ENCODE data around the gene EXOSC7. TPM values are rescaled to one million over a fixed set of nuclear protein-coding genes. Genes with fewer than 3 reads are reported as not detected.
"Not testable (repeated sequence)": the region's sequence is repeated elsewhere in the genome, so short reads cannot be mapped to it uniquely, and the experiment has no call there.

Gene EXOSC7
- total and polyA plus RNA-seq, 4 donors, result 15.5 to 27.2 (median 21.7) TPM

DNA sequence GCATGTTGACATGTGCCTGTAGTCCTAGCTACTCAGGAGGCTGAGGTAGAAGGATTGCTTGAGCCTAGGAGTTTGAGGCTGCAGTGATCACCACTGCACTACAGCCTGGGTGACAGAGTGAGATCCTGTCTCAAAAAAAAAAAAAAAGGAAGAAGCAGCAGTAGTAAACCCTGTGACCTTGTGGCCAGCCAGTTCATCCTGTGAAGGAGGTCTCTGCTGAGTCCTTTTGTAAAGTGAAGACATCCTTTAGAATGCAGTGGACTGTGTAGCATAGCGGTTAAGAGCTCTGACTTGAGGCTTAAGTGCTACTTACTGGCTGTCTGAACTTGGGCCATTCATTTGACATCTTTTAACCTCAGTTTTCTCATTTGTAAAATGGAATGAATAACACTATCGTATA lies 8.3 kb downstream of the EXOSC7 start:
- no peak overlapping the region for H3K27ac ChIP-seq (ENCODE audit: low read depth in 1 of 2, low read length in 2 of 2)
- WGBS, result 94% methylated on average over 2 of the region's 2 CpGs
- no peak overlapping the region for H3K4me3 ChIP-seq (ENCODE audit: low read depth in 1 of 3, low read length in 3 of 3)
- H3K36me3 ChIP-seq (ENCODE audit: control insufficient read depth in 4 of 4, insufficient read depth in 3 of 4, low read depth in 1 of 4, low read length in 3 of 4), result peaks cover 0 to 4% (median 0%) of the 10 kb centered on the region in 4 donors
- TF ChIP-seq NR2F2 (IDR thresholded peaks at IDR 0.05), result no peak
- TF ChIP-seq HNF4G (IDR thresholded peaks at IDR 0.05), result no peak
- TF ChIP-seq FOXA1 (IDR thresholded peaks at IDR 0.05), result no peak
- TF ChIP-seq, protein P1, sequence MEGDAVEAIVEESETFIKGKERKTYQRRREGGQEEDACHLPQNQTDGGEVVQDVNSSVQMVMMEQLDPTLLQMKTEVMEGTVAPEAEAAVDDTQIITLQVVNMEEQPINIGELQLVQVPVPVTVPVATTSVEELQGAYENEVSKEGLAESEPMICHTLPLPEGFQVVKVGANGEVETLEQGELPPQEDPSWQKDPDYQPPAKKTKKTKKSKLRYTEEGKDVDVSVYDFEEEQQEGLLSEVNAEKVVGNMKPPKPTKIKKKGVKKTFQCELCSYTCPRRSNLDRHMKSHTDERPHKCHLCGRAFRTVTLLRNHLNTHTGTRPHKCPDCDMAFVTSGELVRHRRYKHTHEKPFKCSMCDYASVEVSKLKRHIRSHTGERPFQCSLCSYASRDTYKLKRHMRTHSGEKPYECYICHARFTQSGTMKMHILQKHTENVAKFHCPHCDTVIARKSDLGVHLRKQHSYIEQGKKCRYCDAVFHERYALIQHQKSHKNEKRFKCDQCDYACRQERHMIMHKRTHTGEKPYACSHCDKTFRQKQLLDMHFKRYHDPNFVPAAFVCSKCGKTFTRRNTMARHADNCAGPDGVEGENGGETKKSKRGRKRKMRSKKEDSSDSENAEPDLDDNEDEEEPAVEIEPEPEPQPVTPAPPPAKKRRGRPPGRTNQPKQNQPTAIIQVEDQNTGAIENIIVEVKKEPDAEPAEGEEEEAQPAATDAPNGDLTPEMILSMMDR (IDR thresholded peaks at IDR 0.05; ENCODE audit: low read depth, low read length, missing input control), result no peak
- no peak for TF ChIP-seq TAF1 (conservative IDR thresholded peaks at IDR 0.05)
- no peak for TF ChIP-seq RXRA (IDR thresholded peaks at IDR 0.05)
- TF ChIP-seq, protein P2, sequence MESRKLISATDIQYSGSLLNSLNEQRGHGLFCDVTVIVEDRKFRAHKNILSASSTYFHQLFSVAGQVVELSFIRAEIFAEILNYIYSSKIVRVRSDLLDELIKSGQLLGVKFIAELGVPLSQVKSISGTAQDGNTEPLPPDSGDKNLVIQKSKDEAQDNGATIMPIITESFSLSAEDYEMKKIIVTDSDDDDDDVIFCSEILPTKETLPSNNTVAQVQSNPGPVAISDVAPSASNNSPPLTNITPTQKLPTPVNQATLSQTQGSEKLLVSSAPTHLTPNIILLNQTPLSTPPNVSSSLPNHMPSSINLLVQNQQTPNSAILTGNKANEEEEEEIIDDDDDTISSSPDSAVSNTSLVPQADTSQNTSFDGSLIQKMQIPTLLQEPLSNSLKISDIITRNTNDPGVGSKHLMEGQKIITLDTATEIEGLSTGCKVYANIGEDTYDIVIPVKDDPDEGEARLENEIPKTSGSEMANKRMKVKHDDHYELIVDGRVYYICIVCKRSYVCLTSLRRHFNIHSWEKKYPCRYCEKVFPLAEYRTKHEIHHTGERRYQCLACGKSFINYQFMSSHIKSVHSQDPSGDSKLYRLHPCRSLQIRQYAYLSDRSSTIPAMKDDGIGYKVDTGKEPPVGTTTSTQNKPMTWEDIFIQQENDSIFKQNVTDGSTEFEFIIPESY (IDR thresholded peaks at IDR 0.05), result no peak
- TF ChIP-seq, protein P3, sequence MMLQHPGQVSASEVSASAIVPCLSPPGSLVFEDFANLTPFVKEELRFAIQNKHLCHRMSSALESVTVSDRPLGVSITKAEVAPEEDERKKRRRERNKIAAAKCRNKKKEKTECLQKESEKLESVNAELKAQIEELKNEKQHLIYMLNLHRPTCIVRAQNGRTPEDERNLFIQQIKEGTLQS (IDR thresholded peaks at IDR 0.05), result no peak
- no peak for TF ChIP-seq FOXA2 (IDR thresholded peaks at IDR 0.05)
- TF ChIP-seq JUND (IDR thresholded peaks at IDR 0.05), result no peak
- TF ChIP-seq, protein P4, sequence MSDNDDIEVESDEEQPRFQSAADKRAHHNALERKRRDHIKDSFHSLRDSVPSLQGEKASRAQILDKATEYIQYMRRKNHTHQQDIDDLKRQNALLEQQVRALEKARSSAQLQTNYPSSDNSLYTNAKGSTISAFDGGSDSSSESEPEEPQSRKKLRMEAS (IDR thresholded peaks at IDR 0.05), result no peak
- TF ChIP-seq GABPA (IDR thresholded peaks at IDR 0.05 in 1 of 2, conservative IDR thresholded peaks at IDR 0.05 in 1 of 2), result no peak
- no peak for TF ChIP-seq EGR1 (IDR thresholded peaks at IDR 0.05; ENCODE audit: low read depth in 2 of 2)
- no peak for TF ChIP-seq HNF4A (conservative IDR thresholded peaks at IDR 0.05)
- TF ChIP-seq RAD21 (IDR thresholded peaks at IDR 0.05), result no peak
- no peak for TF ChIP-seq SP1 (IDR thresholded peaks at IDR 0.05)
- TF ChIP-seq, protein P5, sequence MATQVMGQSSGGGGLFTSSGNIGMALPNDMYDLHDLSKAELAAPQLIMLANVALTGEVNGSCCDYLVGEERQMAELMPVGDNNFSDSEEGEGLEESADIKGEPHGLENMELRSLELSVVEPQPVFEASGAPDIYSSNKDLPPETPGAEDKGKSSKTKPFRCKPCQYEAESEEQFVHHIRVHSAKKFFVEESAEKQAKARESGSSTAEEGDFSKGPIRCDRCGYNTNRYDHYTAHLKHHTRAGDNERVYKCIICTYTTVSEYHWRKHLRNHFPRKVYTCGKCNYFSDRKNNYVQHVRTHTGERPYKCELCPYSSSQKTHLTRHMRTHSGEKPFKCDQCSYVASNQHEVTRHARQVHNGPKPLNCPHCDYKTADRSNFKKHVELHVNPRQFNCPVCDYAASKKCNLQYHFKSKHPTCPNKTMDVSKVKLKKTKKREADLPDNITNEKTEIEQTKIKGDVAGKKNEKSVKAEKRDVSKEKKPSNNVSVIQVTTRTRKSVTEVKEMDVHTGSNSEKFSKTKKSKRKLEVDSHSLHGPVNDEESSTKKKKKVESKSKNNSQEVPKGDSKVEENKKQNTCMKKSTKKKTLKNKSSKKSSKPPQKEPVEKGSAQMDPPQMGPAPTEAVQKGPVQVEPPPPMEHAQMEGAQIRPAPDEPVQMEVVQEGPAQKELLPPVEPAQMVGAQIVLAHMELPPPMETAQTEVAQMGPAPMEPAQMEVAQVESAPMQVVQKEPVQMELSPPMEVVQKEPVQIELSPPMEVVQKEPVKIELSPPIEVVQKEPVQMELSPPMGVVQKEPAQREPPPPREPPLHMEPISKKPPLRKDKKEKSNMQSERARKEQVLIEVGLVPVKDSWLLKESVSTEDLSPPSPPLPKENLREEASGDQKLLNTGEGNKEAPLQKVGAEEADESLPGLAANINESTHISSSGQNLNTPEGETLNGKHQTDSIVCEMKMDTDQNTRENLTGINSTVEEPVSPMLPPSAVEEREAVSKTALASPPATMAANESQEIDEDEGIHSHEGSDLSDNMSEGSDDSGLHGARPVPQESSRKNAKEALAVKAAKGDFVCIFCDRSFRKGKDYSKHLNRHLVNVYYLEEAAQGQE (IDR thresholded peaks at IDR 0.05), result no peak
- TF ChIP-seq YY1 (IDR thresholded peaks at IDR 0.05), result no peak
- H3K9ac ChIP-seq (ENCODE audit: low read depth in 1 of 2, low read length in 2 of 2), result no peak overlapping the region
- H3K4me1 ChIP-seq (ENCODE audit: control insufficient read depth in 4 of 4, insufficient read depth in 4 of 4, low read length in 3 of 4), result peaks cover 3 to 11% (median 6%) of the 10 kb centered on the region in 4 donors
- no peaks in the 10 kb centered on the region for H3K9me3 ChIP-seq (ENCODE audit: control insufficient read depth in 4 of 4, low read length in 3 of 4)
- H3K27me3 ChIP-seq (ENCODE audit: control insufficient read depth in 4 of 4, insufficient read depth in 4 of 4, low read length in 3 of 4), result no peaks in the 10 kb centered on the region
- no peak for DNase-seq (ENCODE audit: low spot score)

DNA sequence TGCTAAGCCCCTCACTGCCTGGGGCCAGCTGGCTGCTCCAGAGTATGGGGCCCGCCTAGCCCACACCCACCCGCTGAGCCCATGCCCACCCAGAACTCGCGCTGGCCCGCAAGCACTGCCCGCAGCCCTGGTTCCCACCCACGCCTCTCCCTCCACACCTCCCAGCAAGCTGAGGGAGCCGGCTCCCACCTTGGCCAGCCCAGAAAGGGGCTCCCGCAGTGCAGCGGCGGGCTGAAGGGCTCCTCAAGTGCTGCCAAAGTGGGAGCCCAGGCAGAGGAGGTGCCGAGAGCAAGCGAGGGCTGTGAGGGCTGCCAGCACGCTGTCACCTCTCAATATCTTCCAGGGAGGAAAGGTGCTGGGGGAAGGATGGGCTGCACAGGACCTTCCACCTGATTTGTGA lies 10.3 kb downstream of the EXOSC7 start:
- not testable (repeated sequence) for H3K27ac ChIP-seq (ENCODE audit: low read depth in 1 of 2, low read length in 2 of 2); H3K27me3 ChIP-seq (ENCODE audit: control insufficient read depth in 4 of 4, insufficient read depth in 4 of 4, low read length in 3 of 4); H3K9ac ChIP-seq (ENCODE audit: low read depth in 1 of 2, low read length in 2 of 2); DNase-seq (ENCODE audit: low spot score); H3K9me3 ChIP-seq (ENCODE audit: control insufficient read depth in 4 of 4, low read length in 3 of 4); H3K4me3 ChIP-seq (ENCODE audit: low read depth in 1 of 3, low read length in 3 of 3)
- peaks cover 3 to 11% (median 6%) of the 10 kb centered on the region in 4 donors for H3K4me1 ChIP-seq (ENCODE audit: control insufficient read depth in 4 of 4, insufficient read depth in 4 of 4, low read length in 3 of 4)
- 99% methylated on average over 14 of the region's 14 CpGs for WGBS
- peaks cover 0 to 18% (median 11%) of the 10 kb centered on the region in 4 donors for H3K36me3 ChIP-seq (ENCODE audit: control insufficient read depth in 4 of 4, insufficient read depth in 3 of 4, low read depth in 1 of 4, low read length in 3 of 4)

Measured in liver (tissue), 9 donors.